Rectal smooth muscle tissue (tissue), 1 donor: ENCODE results near the gene PITPNC1.
"Not testable (repeated sequence)": the region's sequence is repeated elsewhere in the genome, so short reads cannot be mapped to it uniquely, and the experiment has no call there.

ENCODE experiments used
- H3K27ac ChIP-seq: one replicate; pipeline ENCODE4 v1.7.0; 2013; ENCODE audit warnings: low read depth, low read length, inconsistent platforms
- H3K27me3 ChIP-seq: one replicate; pipeline ENCODE4 v1.7.0; 2013; ENCODE audit warnings: low read length; ENCODE audit not compliant: control insufficient read depth, insufficient read depth
- H3K36me3 ChIP-seq: one replicate; pipeline ENCODE4 v1.7.0; 2013; ENCODE audit warnings: low read length; ENCODE audit not compliant: control insufficient read depth, insufficient read depth
- H3K4me1 ChIP-seq: one replicate; pipeline ENCODE4 v1.7.0; 2013; ENCODE audit warnings: low read length; ENCODE audit not compliant: control insufficient read depth, insufficient read depth
- H3K4me3 ChIP-seq: one replicate; pipeline ENCODE4 v1.7.0; 2013; ENCODE audit warnings: low read length
- H3K9ac ChIP-seq: one replicate; pipeline ENCODE4 v1.7.0; 2013; ENCODE audit warnings: low read length

The PITPNC1 gene

DNA sequence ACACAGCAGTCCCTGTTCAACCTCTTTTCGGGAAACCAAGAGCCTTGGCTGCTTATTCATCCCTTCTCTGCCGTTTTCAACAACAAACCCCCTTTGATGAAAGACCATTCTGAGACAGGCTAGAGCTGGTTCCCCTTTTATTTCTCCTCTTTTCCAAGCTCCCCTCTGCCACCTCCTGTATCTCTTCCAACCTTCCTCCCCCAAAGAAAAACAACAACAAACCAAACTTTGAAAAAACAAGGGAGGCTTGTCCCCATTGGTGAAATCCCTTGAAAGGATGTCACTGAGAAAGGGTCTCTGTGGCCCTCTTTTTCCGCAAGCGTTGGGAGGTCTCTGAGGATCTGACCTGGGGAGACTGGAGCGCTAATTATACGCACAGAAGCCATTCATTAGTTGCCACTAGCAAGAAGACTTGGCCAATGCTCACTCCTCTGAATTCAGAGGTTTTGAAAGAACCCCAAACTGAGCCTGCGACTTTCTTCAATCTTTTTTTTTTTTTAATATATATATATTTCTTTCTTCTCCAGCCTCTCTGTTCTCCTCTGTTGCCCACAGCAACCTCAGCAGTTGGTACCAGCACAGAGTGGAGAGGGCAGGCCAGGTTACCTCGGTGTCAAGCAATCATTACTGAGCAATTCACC lies 101.4 kb downstream of the PITPNC1 start:
- H3K9ac ChIP-seq: no peak overlapping the region
- H3K4me3 ChIP-seq: no peak overlapping the region
- no peaks in the 10 kb centered on the region for H3K4me1 ChIP-seq
- H3K27ac ChIP-seq: peak overlapping the region; percentile 6
- H3K27me3 ChIP-seq: no peaks in the 10 kb centered on the region
- H3K36me3 ChIP-seq: no peaks in the 10 kb centered on the region

DNA sequence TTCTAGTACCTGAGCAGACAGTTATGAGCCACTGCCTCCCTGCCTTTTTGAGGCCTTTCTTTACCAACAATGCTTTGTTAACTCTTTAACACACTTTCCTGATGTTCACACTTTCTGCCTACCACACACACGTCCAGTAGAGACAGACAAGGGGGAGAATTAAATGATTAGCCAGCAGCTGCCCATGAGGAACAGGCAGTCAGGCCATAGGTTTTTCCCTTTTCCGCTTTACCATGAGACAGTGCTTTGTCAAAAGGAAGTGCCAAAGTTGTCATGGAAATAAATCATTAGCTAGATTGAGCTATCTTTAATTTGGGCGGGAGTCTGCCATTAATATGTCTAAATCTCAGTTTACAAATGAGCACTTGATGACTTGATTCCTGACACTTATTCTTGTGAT lies 102.1 kb downstream of the PITPNC1 start:
- peak overlapping the region; percentile 6 for H3K27ac ChIP-seq

DNA sequence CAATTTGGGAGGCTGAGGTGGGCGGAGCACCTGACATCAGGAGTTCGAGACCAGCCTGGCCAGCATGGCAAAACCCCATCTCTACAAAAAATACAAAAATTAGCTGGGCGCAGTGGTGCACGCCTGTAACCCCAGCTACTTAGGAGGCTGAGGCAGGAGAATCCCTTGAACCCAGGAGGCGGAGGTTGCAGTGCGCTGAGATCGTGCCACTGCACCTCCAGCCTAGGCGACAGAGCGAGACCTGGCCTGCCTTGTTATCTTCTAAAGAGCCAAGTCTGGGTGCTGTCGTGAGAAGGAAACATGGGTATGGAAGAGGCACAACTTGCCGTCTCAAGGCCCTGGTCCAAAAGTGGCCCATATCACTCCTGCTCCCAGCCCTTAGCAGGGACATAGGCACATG lies 103.9 kb downstream of the PITPNC1 start:
- not testable (repeated sequence) for H3K27me3 ChIP-seq, H3K27ac ChIP-seq, H3K4me3 ChIP-seq, H3K4me1 ChIP-seq, H3K9ac ChIP-seq, H3K36me3 ChIP-seq

More for the DNA sequence above, 102.1 kb downstream of the PITPNC1 start:
- Histone ChIP-seq H3K4me3 (no peak overlapping the region), H3K4me1 (no peaks in the 10 kb centered on the region), H3K9ac (no peak overlapping the region), H3K36me3 (no peaks in the 10 kb centered on the region), H3K27me3 (no peaks in the 10 kb centered on the region)

DNA sequence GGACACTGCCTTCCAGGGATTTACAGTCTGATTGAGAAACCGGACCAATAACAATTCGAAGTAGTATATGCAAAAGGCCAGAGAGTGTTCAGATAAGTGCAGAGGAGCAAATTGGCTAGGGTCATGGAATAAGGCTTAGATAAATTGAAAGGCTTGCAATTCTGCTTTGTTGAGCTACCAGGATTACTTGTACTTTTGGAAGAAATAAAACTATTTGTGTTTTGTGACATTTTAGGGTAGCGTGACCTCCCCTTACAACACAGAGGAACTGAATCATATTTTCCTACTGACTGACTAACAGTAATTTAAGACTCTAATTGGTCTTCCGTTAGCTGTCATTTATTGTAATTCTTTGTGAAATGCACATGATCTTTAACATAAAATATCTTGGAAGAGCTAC lies 104.7 kb downstream of the PITPNC1 start:
- Histone ChIP-seq H3K36me3 (no peaks in the 10 kb centered on the region), H3K27ac (no peak overlapping the region), H3K9ac (no peak overlapping the region), H3K4me3 (no peak overlapping the region), H3K4me1 (no peaks in the 10 kb centered on the region), H3K27me3 (no peaks in the 10 kb centered on the region)

DNA sequence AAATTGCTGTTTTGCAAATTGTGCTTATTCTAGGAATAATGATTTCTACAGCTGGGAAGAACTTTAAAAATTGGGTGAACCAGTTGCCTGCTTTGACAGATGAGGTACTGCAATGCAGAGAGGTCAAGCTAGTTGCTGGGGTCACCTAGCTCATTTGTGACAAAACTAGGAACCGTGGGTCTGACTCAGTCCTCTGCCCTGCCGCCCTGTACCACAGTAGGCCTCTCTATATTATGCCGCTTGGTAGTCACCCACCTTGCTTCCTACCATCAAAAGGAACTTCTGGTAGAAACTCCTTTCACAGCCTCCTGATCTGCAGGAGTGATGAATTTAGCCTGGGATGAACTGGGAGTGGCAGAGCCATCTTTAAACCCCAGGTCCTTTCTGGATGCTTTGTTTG lies 105.7 kb downstream of the PITPNC1 start:
- no peaks in the 10 kb centered on the region for H3K4me1 ChIP-seq
- no peaks in the 10 kb centered on the region for H3K27me3 ChIP-seq
- no peak overlapping the region for H3K4me3 ChIP-seq
- H3K27ac ChIP-seq: no peak overlapping the region
- H3K36me3 ChIP-seq: no peaks in the 10 kb centered on the region
- H3K9ac ChIP-seq: no peak overlapping the region

DNA sequence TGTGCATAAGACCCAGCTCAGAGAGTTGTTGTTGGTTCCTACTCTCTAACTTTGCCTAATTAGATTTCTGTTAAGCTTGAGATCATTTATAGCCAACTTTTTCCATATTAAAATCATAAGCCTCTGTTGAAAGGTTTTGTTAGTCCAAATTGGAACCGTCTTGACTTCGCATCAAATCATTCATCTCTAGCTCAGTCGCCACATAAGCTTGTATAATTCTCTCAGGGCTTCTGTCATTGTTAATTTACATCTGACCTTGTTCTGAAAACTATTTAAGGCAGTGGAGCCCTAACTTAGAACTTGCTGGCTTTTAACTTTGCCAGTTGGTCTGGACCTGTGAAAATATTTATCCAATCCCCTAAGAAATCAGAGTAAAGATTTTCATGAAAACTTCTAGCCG lies 107.2 kb downstream of the PITPNC1 start:
- Histone ChIP-seq H3K4me3 (no peak overlapping the region), H3K36me3 (no peaks in the 10 kb centered on the region), H3K27me3 (no peaks in the 10 kb centered on the region), H3K4me1 (no peaks in the 10 kb centered on the region), H3K9ac (no peak overlapping the region), H3K27ac (no peak overlapping the region)

DNA sequence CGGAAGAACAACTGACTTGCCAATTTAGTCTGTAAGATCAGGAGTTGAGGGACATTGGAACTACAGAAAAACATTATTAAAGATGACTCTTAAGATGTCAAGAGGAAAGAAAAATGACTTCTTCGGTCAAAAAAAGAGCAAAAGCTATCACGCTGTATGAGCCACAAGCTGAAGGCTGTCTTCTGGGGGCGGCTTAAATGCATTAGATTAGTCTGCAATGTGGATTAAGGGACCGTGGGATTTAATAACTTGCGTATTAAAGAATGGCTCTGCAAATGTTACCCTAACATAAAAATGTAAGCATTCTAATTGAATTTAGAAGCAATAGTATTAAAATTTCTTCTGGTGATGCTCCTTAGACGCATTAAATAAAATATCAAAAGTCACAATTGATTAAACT lies 108.6 kb downstream of the PITPNC1 start:
- no peaks in the 10 kb centered on the region for H3K27me3 ChIP-seq
- H3K4me1 ChIP-seq: peaks cover 5% of the 10 kb centered on the region
- H3K9ac ChIP-seq: no peak overlapping the region
- no peaks in the 10 kb centered on the region for H3K36me3 ChIP-seq
- H3K4me3 ChIP-seq: no peak overlapping the region
- H3K27ac ChIP-seq: no peak overlapping the region

DNA sequence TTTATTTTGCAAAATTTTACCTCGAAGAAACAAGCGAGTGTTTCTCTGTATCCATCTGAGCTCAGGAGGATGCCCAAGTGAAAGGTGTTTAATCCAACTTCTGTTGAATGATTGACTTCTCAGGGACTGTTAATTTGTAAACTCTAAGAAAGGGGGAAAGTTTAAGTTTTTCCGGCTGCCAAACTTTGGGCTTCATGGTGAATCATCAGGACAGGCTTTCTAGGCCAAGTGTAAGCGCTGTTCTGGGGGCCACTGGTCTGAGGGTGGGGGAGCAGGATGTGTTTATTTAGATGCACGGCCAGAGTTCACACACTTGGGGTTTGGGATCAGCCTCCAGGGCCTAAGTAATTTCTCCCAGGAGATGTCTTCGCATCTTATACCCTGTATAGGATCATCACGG lies 110.4 kb downstream of the PITPNC1 start:
- no peak overlapping the region for H3K9ac ChIP-seq
- no peak overlapping the region for H3K4me3 ChIP-seq
- peaks cover 10% of the 10 kb centered on the region for H3K4me1 ChIP-seq
- H3K27ac ChIP-seq: peak overlapping the region; percentile 12
- H3K36me3 ChIP-seq: no peaks in the 10 kb centered on the region
- no peaks in the 10 kb centered on the region for H3K27me3 ChIP-seq

DNA sequence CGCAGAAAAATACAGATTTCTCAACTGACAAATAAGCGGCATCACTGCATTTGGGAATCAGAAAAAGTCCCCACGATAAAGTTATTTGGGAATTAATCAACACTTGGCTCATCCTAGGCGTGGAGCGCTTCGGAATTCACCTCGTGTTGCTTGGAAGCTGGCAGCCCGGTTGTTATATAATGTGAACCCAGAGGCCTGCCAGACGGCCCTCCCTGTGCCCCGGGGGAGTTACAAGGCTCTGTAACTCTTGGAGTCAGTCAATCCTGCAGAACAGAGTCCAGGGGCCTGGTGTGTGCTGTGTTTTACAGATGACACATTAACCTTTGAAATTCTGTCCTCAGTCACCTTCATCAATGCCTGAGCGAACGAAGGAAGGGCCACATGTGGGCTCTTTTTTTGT lies 111.1 kb downstream of the PITPNC1 start:
- Histone ChIP-seq H3K4me1 (peaks cover 10% of the 10 kb centered on the region), H3K4me3 (no peak overlapping the region), H3K27ac (peak overlapping the region; percentile 12), H3K36me3 (no peaks in the 10 kb centered on the region), H3K9ac (no peak overlapping the region), H3K27me3 (no peaks in the 10 kb centered on the region)

DNA sequence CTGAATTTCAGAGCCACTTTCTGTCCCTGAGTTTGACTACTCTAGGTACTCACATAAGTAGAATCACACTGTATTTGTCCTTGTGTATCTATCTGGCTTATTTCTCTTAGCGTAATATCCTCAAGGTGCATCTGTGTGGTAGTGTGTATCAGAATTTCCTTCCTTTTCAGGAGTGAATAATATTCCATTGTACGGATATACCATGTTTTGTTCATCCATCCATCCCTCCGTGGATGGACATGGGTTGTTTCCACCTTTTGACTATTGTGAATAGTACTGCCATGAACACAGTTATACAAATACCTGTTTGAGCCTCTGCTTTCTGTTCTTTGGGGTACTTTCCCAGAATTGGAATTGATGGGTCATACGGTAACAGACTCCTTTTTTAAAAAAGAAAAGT lies 111.7 kb downstream of the PITPNC1 start:
- no peaks in the 10 kb centered on the region for H3K36me3 ChIP-seq
- peak overlapping the region; percentile 23 for H3K27ac ChIP-seq
- no peaks in the 10 kb centered on the region for H3K27me3 ChIP-seq
- peaks cover 10% of the 10 kb centered on the region for H3K4me1 ChIP-seq
- H3K4me3 ChIP-seq: no peak overlapping the region
- H3K9ac ChIP-seq: no peak overlapping the region

DNA sequence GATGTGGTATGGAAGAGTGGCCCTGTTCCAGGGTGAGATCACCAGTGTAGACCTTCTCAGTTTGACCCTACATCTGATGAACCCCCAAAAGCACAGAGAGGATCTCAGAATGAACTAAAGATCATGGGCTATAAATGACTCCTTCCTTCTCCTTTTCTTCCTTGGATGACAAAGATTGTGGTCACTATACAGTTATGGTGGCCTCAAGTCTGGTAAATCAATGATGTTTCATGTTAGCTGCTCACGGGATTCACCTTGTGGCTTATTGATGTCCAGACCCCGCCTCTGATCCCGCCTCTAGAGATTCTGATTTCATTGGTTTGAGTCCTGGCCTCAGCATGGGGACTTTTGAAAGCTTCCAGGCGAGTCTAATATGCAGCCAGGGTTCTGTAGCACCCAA lies 112.2 kb downstream of the PITPNC1 start:
- Histone ChIP-seq H3K27ac (peak overlapping the region; percentile 23), H3K4me1 (peaks cover 10% of the 10 kb centered on the region), H3K36me3 (no peaks in the 10 kb centered on the region), H3K4me3 (no peak overlapping the region), H3K27me3 (no peaks in the 10 kb centered on the region), H3K9ac (no peak overlapping the region)

DNA sequence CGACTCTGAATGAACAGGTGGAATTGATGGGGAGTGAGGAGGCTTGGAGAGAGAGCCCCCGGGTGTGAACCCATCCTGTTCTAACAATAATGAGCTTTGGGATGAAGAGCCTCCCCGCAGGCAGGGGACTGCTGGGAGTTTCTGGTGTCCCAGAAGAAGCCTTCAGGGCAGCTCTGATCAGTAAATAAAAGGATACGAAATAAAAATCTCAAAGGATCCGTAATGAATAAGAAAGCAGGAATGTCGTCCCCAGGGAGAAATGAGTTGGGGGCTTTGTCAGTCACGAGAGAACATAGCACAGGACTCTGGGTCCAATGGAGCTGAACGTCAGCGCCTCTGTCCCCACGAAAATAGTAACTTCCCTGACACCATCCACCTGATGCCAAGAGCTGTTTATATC lies 113.4 kb downstream of the PITPNC1 start:
- Histone ChIP-seq H3K36me3 (no peaks in the 10 kb centered on the region), H3K4me1 (peaks cover 10% of the 10 kb centered on the region), H3K27me3 (no peaks in the 10 kb centered on the region), H3K27ac (peak overlapping the region; percentile 8), H3K4me3 (peak overlapping the region; percentile 11), H3K9ac (peak overlapping the region; percentile 11)

DNA sequence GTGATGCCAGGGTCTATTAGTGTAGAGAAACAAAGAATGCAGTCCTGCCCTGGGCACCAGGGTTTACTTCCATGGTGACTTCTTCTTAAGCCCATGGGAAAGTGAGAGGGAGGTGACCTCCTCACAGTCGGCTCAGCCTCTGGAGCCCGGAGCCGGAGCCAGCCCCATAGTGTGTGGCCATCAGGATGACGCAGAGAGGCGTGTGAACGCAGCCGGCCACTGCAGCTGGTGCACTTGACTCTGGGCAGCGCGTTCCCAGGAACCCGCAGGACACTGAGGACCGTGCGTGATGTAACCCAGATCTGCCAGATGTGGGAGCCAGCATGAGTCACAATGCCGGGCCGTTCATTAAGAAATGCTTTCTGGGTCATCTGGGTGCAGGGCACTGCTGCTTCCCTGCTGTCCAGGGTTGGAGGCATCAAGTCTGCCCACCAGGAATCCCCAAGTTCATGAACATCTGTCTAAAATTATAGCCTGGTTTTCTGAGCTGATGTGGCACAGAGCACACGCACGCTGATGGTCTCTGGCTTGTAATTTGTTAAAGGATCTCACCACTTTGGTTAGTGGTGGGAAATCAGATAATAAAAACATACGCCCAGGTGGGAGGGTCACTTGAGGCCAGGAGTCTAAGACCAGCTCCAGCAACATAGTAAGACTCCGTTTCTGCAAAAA lies 114.1 kb downstream of the PITPNC1 start:
- no peaks in the 10 kb centered on the region for H3K36me3 ChIP-seq
- no peaks in the 10 kb centered on the region for H3K27me3 ChIP-seq
- H3K4me1 ChIP-seq: peaks cover 10% of the 10 kb centered on the region
- H3K27ac ChIP-seq: peak overlapping the region; percentile 10
- no peak overlapping the region for H3K9ac ChIP-seq
- peak overlapping the region; percentile 11 for H3K4me3 ChIP-seq
